OCI-M2 (cell line): ENCODE results near the gene CDT1.

ENCODE experiments used
- DNase-seq: peaks from one replicate; lab custom pipeline; 2025; ENCODE audit not compliant: unreplicated experiment; lab: John Stamatoyannopoulos, UW

CDT1 gene

GRCh38 chr16:88803264-88803987 lies at the start of gene CDT1:
TSS of gene CDT1 (plus strand) at chr16:88803789. CDS start at chr16:88803832, 43 bp downstream.
- no peak for DNase-seq

GRCh38 chr16:88754109-88754911 lies 49.3 kb upstream of the CDT1 start:
- DNase-seq, result no peak

- DNase-seq, result no peak
Observed at GRCh38 chr16:88754912-88755744, 48.5 kb upstream of the CDT1 start.

GRCh38 chr16:88755745-88756443 lies 47.7 kb upstream of the CDT1 start:
- no peak for DNase-seq

- DNase-seq, result no peak
Observed at GRCh38 chr16:88758227-88758943, 45.2 kb upstream of the CDT1 start.

GRCh38 chr16:88758944-88759244 lies 44.7 kb upstream of the CDT1 start:
- no peak for DNase-seq

- no peak for DNase-seq
Observed at GRCh38 chr16:88759245-88759975, 44.2 kb upstream of the CDT1 start.

GRCh38 chr16:88759976-88760350 lies 43.6 kb upstream of the CDT1 start:
- no peak for DNase-seq

- DNase-seq, result no peak
Observed at GRCh38 chr16:88760424-88761142, 43.0 kb upstream of the CDT1 start.

- DNase-seq, result no peak
Observed at GRCh38 chr16:88761143-88761534, 42.5 kb upstream of the CDT1 start.

- DNase-seq, result no peak
Observed at GRCh38 chr16:88761830-88762229, 41.8 kb upstream of the CDT1 start.

- no peak for DNase-seq
Observed at GRCh38 chr16:88762258-88762870, 41.2 kb upstream of the CDT1 start.

GRCh38 chr16:88762941-88763340 lies 40.6 kb upstream of the CDT1 start:
- DNase-seq, result no peak

GRCh38 chr16:88763502-88764053 lies 40.0 kb upstream of the CDT1 start:
- DNase-seq, result no peak

- no peak for DNase-seq
Observed at GRCh38 chr16:88764080-88764479, 39.5 kb upstream of the CDT1 start.

GRCh38 chr16:88764913-88765349 lies 38.7 kb upstream of the CDT1 start:
- DNase-seq, result no peak

GRCh38 chr16:88766975-88767374 lies 36.6 kb upstream of the CDT1 start:
- DNase-seq, result no peak

GRCh38 chr16:88767546-88768070 lies 36.0 kb upstream of the CDT1 start:
- no peak for DNase-seq
